Activated CD4-positive, alpha-beta memory T cell treated with anti-CD3 and anti-CD28 coated beads for 36 hours (primary cell): ENCODE results near the gene LPO. TPM values are rescaled to one million over a fixed set of nuclear protein-coding genes. Genes with fewer than 3 reads are reported as not detected.

Experiments
- CTCF ChIA-PET: fragments of 350-600 bp; sonication (Branson Sonifier 250); formaldehyde crosslinking; loops from one replicate; lab custom pipeline; 2021; ENCODE audit warnings: antibody characterized with exemption, inconsistent platforms; lab: Charles Lee
- POLR2A ChIA-PET: fragments of 350-600 bp; sonication (Branson Sonifier 250); formaldehyde crosslinking; loops from one replicate; lab custom pipeline; 2021; ENCODE audit warnings: antibody characterized with exemption; lab: Charles Lee
- DNase-seq: peaks from one replicate; pipeline ENCODE4 v3.0.0-alpha.2; 2020
- H3K27ac Mint-ChIP-seq: one replicate; pipeline ENCODE4 v1.8.0; 2021; ENCODE audit warnings: mixed read lengths
- H3K27me3 Mint-ChIP-seq: one replicate; pipeline ENCODE4 v1.8.0; 2021; ENCODE audit warnings: mixed read lengths
- H3K36me3 Mint-ChIP-seq: one replicate; pipeline ENCODE4 v1.8.0; 2021; ENCODE audit warnings: mixed read lengths
- H3K4me1 Mint-ChIP-seq: one replicate; pipeline ENCODE4 v1.8.0; 2021; ENCODE audit warnings: low read depth, mixed read lengths
- H3K4me3 Mint-ChIP-seq: one replicate; pipeline ENCODE4 v1.8.0; 2021; ENCODE audit warnings: mild to moderate bottlenecking, mixed read lengths
- H3K9me3 Mint-ChIP-seq: one replicate; pipeline ENCODE4 v1.8.0; 2021; ENCODE audit warnings: mixed read lengths
- intact Hi-C: fragments of 100-400 bp; cut with micrococcal nuclease; formaldehyde crosslinking; loops from one replicate; pipeline ENCODE4 v1.15.1; 2023
- total RNA-seq, 2 experiments: library from RNA; stranded (reverse); gene quantifications; one replicate each; pipeline ENCODE4 v1.2.3, GENCODE V29; 2021

Gene LPO
- total RNA-seq, 2 experiments from 2014 or later, result not detected

- H3K27ac Mint-ChIP-seq, result no peak overlapping the region
- H3K36me3 Mint-ChIP-seq, result no peaks in the 10 kb centered on the region
- peaks cover 25% of the 10 kb centered on the region for H3K27me3 Mint-ChIP-seq
- ChIA-PET CTCF (interaction anchor here (0.9 to 2.5 kb wide), 4 partner anchors 10 to 30 kb away, joined by 3 to 13 read pairs (median 4); partner anchors contain the start of gene MKS1), POLR2A (no interaction called here)
- H3K9me3 Mint-ChIP-seq, result no peaks in the 10 kb centered on the region
- intact Hi-C loops, result no loop called here
- peaks cover 7% of the 10 kb centered on the region for H3K4me1 Mint-ChIP-seq
- no peak for DNase-seq
- no peak overlapping the region for H3K4me3 Mint-ChIP-seq
These were observed 8.5 kb upstream of the LPO start for GRCh38 chr17:58229881-58230280.

DNA sequence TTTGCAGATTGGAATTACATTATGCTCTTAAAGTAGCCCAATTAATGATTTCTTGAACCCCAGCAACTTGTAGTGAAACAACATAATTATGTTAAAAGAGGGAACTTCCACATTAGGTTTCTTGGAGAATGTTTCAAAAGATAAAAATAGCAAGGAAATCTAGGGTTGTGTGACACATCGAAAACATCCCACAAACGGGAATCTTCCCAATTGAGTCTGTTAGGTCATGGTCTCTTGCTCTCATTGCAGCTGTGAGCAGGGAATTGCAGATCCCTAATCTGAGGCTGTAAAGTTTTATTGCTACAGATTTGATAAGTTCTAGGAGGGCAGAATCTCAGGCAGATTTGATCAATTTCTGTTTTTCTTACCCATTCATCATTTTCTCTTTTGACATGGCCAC is 6.7 kb upstream of the LPO start:
- H3K36me3 Mint-ChIP-seq, result no peaks in the 10 kb centered on the region
- POLR2A ChIA-PET, result no interaction called here
- no peak overlapping the region for H3K27ac Mint-ChIP-seq
- peaks cover 30% of the 10 kb centered on the region for H3K27me3 Mint-ChIP-seq
- CTCF ChIA-PET, result interaction anchor here (1.0 to 2.5 kb wide), 4 partner anchors 12 to 32 kb away, joined by 3 to 13 read pairs (median 4); partner anchors contain the start of gene MKS1
- DNase-seq, result no peak
- peaks cover 7% of the 10 kb centered on the region for H3K4me1 Mint-ChIP-seq
- no peak overlapping the region for H3K4me3 Mint-ChIP-seq
- no peaks in the 10 kb centered on the region for H3K9me3 Mint-ChIP-seq
- intact Hi-C loops, result no loop called here

- intact Hi-C loops, result no loop called here
- H3K4me3 Mint-ChIP-seq, result no peak overlapping the region
- no peak overlapping the region for H3K27ac Mint-ChIP-seq
- peaks cover 31% of the 10 kb centered on the region for H3K27me3 Mint-ChIP-seq
- DNase-seq, result peak; percentile 59
- no peaks in the 10 kb centered on the region for H3K36me3 Mint-ChIP-seq
- POLR2A ChIA-PET, result no interaction called here
- H3K9me3 Mint-ChIP-seq, result no peaks in the 10 kb centered on the region
- H3K4me1 Mint-ChIP-seq, result peaks cover 7% of the 10 kb centered on the region
- CTCF ChIA-PET, result interaction anchor here (1.2 to 1.3 kb wide), 3 partner anchors 14 to 34 kb away, joined by 3 to 7 read pairs (median 4); partner anchors contain the start of gene MKS1
These were observed 5.7 kb upstream of the LPO start for GRCh38 chr17:58232707-58233156.

GRCh38 chr17:58233543-58233942 is 4.8 kb upstream of the LPO start:
- DNase-seq, result no peak
- H3K9me3 Mint-ChIP-seq, result no peaks in the 10 kb centered on the region
- H3K27ac Mint-ChIP-seq, result no peak overlapping the region
- intact Hi-C loops, result no loop called here
- POLR2A ChIA-PET, result no interaction called here
- H3K4me1 Mint-ChIP-seq, result peaks cover 7% of the 10 kb centered on the region
- peaks cover 29% of the 10 kb centered on the region for H3K27me3 Mint-ChIP-seq
- CTCF ChIA-PET, result no interaction called here
- no peaks in the 10 kb centered on the region for H3K36me3 Mint-ChIP-seq
- H3K4me3 Mint-ChIP-seq, result no peak overlapping the region

DNA sequence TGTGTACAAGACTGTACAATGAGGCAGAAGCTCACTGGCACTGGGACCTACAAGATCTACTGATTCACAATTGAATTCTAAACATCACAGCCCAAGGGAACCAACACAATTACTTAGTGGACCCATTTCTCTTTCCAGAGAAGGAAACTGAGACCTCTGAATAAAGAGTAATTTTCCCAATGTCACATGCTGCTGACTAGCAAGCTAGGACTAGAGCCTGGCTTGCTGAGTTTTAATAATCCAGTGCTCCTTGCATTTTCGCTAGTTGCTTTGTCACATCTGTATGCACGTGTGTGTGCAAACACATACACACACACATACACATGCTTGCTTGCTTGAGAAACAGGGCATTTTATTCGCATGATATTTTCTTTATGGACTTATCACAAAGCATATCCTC is 3.9 kb upstream of the LPO start:
- Mint-ChIP-seq H3K4me3 (no peak overlapping the region), H3K4me1 (peaks cover 7% of the 10 kb centered on the region), H3K27ac (no peak overlapping the region), H3K9me3 (no peaks in the 10 kb centered on the region), H3K27me3 (peaks cover 30% of the 10 kb centered on the region), H3K36me3 (no peaks in the 10 kb centered on the region)
- intact Hi-C loops, result no loop called here
- no peak for DNase-seq
- POLR2A ChIA-PET, result no interaction called here
- CTCF ChIA-PET, result interaction anchor here (0.7 kb wide), 1 partner anchor 9 kb away, joined by 3 read pairs; no protein-coding TSS in a partner anchor

DNA sequence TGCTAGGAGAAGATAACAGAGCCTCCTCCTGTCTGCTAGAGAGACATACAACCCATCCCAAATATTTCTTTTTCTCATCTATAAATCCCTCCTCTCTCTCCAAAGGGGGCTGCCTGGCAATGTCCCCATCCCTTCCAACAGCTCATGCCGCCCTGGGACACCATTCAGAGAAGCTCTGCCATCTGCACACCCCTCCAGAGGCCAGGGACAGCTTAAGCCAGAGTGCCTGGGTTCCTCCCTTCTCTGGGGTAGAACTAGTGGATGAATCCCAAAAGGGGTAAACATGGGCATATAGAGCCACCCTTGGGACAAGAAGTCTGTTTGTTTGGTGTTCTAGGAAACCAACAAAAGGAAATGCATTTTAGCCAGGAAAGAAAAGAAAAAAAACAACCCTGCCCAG is 2.6 kb upstream of the LPO start:
- H3K27ac Mint-ChIP-seq, result no peak overlapping the region
- no peak for DNase-seq
- CTCF ChIA-PET, result interaction anchor here (1.7 to 3.1 kb wide), 2 partner anchors 14 to 36 kb away, joined by 6 to 15 read pairs; no protein-coding TSS in a partner anchor
- intact Hi-C loops, result no loop called here
- no peaks in the 10 kb centered on the region for H3K9me3 Mint-ChIP-seq
- no peak overlapping the region for H3K4me3 Mint-ChIP-seq
- no peaks in the 10 kb centered on the region for H3K36me3 Mint-ChIP-seq
- H3K4me1 Mint-ChIP-seq, result peaks cover 7% of the 10 kb centered on the region
- peaks cover 39% of the 10 kb centered on the region for H3K27me3 Mint-ChIP-seq
- POLR2A ChIA-PET, result no interaction called here

- POLR2A ChIA-PET, result no interaction called here
- CTCF ChIA-PET, result interaction anchor here (1.7 to 3.1 kb wide), 2 partner anchors 14 to 36 kb away, joined by 6 to 15 read pairs; no protein-coding TSS in a partner anchor
- DNase-seq, result no peak
- Mint-ChIP-seq H3K9me3 (no peaks in the 10 kb centered on the region), H3K4me1 (peaks cover 7% of the 10 kb centered on the region), H3K27me3 (peaks cover 38% of the 10 kb centered on the region), H3K27ac (no peak overlapping the region), H3K4me3 (no peak overlapping the region), H3K36me3 (no peaks in the 10 kb centered on the region)
- intact Hi-C loops, result no loop called here
These were observed 2.0 kb upstream of the LPO start for GRCh38 chr17:58236394-58236793.

GRCh38 chr17:58239987-58240386 is 1.6 kb downstream of the LPO start:
- POLR2A ChIA-PET, result no interaction called here
- H3K36me3 Mint-ChIP-seq, result no peaks in the 10 kb centered on the region
- H3K27me3 Mint-ChIP-seq, result peaks cover 48% of the 10 kb centered on the region
- peaks cover 2% of the 10 kb centered on the region for H3K4me1 Mint-ChIP-seq
- intact Hi-C loops, result no loop called here
- no peak overlapping the region for H3K27ac Mint-ChIP-seq
- H3K9me3 Mint-ChIP-seq, result no peaks in the 10 kb centered on the region
- CTCF ChIA-PET, result no interaction called here
- no peak for DNase-seq
- H3K4me3 Mint-ChIP-seq, result no peak overlapping the region

GRCh38 chr17:58242171-58242784 is 3.9 kb downstream of the LPO start:
- H3K4me3 Mint-ChIP-seq, result no peak overlapping the region
- POLR2A ChIA-PET, result no interaction called here
- H3K9me3 Mint-ChIP-seq, result no peaks in the 10 kb centered on the region
- intact Hi-C loops, result no loop called here
- no peaks in the 10 kb centered on the region for H3K36me3 Mint-ChIP-seq
- H3K4me1 Mint-ChIP-seq, result peaks cover 2% of the 10 kb centered on the region
- peaks cover 38% of the 10 kb centered on the region for H3K27me3 Mint-ChIP-seq
- H3K27ac Mint-ChIP-seq, result no peak overlapping the region
- CTCF ChIA-PET, result interaction anchor here (1.0 to 1.7 kb wide), 4 partner anchors 7 to 102 kb away, joined by 3 to 7 read pairs (median 4); no protein-coding TSS in a partner anchor
- peak; percentile 69 for DNase-seq

GRCh38 chr17:58244963-58245362 is 6.6 kb downstream of the LPO start:
- Mint-ChIP-seq H3K4me3 (no peak overlapping the region), H3K4me1 (peaks cover 10% of the 10 kb centered on the region), H3K27me3 (peaks cover 38% of the 10 kb centered on the region), H3K27ac (no peak overlapping the region), H3K9me3 (no peaks in the 10 kb centered on the region), H3K36me3 (no peaks in the 10 kb centered on the region)
- POLR2A ChIA-PET, result no interaction called here
- DNase-seq, result no peak
- CTCF ChIA-PET, result no interaction called here
- intact Hi-C loops, result no loop called here

- POLR2A ChIA-PET, result no interaction called here
- H3K4me1 Mint-ChIP-seq, result peaks cover 14% of the 10 kb centered on the region
- DNase-seq, result no peak
- CTCF ChIA-PET, result no interaction called here
- no peaks in the 10 kb centered on the region for H3K9me3 Mint-ChIP-seq
- no peak overlapping the region for H3K4me3 Mint-ChIP-seq
- no peak overlapping the region for H3K27ac Mint-ChIP-seq
- peaks cover 37% of the 10 kb centered on the region for H3K27me3 Mint-ChIP-seq
- no peaks in the 10 kb centered on the region for H3K36me3 Mint-ChIP-seq
- intact Hi-C loops, result no loop called here
These were observed 7.2 kb downstream of the LPO start for GRCh38 chr17:58245428-58246103.

DNA sequence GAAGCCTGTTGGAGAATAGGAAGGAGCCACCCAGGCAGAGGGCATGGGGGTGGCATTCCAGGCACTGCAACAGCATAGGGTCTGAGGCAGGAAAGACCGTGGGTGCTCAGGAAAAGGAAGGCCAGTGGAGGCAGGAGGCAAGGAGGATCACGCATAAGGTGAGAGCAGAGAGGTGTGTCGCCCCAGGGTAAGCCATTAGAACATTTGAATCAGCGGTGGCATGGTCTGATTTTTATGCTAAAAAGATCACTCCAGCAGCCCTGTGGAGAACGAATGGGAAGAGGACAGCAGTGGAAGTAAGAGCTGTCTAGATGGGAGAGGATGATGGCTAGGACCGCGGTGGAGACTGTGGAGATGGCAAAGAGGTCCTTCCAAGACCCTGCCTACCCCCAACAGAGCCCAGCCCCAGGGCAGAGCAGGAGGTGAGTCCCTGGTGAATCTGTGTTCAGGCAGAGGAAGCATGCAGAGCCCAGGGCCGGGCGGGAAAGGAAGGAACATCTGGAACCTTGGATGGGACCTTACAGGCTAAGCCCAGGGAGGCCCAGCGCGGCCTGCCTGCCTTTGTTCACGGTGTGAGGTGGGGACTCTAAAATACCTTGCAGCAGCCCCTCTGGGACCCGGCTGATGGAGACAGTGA is 7.8 kb downstream of the LPO start:
- intact Hi-C loops, result no loop called here
- Mint-ChIP-seq H3K4me3 (no peak overlapping the region), H3K4me1 (peaks cover 14% of the 10 kb centered on the region), H3K27me3 (peaks cover 35% of the 10 kb centered on the region), H3K36me3 (no peaks in the 10 kb centered on the region), H3K9me3 (no peaks in the 10 kb centered on the region), H3K27ac (no peak overlapping the region)
- ChIA-PET POLR2A (no interaction called here), CTCF (no interaction called here)
- no peak for DNase-seq
